Measurements from ENCODE around the gene PAN2. TPM values are rescaled to one million over a fixed set of nuclear protein-coding genes. Genes with fewer than 3 reads are reported as not detected.
"Not testable (repeated sequence)": the region's sequence is repeated elsewhere in the genome, so short reads cannot be mapped to it uniquely, and the experiment has no call there.

PAN2 gene
- total RNA-seq, 1 experiment from 2014 or later = 35.4 TPM

- no peak for TF ChIP-seq CTCF (conservative IDR thresholded peaks at IDR 0.05)
- Mint-ChIP-seq H3K27ac (no peak overlapping the region), H3K27me3 (ENCODE audit: low read depth) (no peaks in the 10 kb centered on the region), H3K4me3 (no peak overlapping the region), H3K36me3 (ENCODE audit: insufficient read depth in 1 of 3, low read depth in 3 of 3) (peaks cover 6 to 57% (median 43%) of the 10 kb centered on the region in 3 experiments; a peak in 6 of 7 replicates), H3K4me1 (no peaks in the 10 kb centered on the region), H3K9me3 (no peaks in the 10 kb centered on the region)
- Histone ChIP-seq H3K56ac (ENCODE audit: insufficient read length, low read depth, low read length) (no peak overlapping the region), H3K9ac (ENCODE audit: extremely low read depth, insufficient read length, low read length) (no peak overlapping the region), H4K20me1 (ENCODE audit: control insufficient read depth, insufficient read depth, insufficient read length) (no peaks in the 10 kb centered on the region), H3K4me2 (ENCODE audit: insufficient read depth, insufficient read length, low read length) (no peak overlapping the region), H3K79me2 (ENCODE audit: insufficient read depth, low read length) (no peaks in the 10 kb centered on the region), H3K14ac (ENCODE audit: insufficient read depth, low read length) (no peak overlapping the region), H3K18ac (ENCODE audit: insufficient read length, low read depth, low read length) (no peak overlapping the region), H3K4me1 (ENCODE audit: insufficient read depth, low read length) (no peaks in the 10 kb centered on the region), H4K5ac (ENCODE audit: insufficient read length, low read depth, low read length) (no peak overlapping the region), H4K91ac (ENCODE audit: insufficient read length, low read depth, low read length) (no peak overlapping the region), H3K9me3 (ENCODE audit: control insufficient read depth, low read depth, low read length) (no peaks in the 10 kb centered on the region), H4K8ac (replicated peaks; ENCODE audit: insufficient read length, low read depth, low read length) (no peak overlapping the region), H3K27ac (ENCODE audit: insufficient read length, low read depth, low read length) (no peak overlapping the region), H3K79me1 (ENCODE audit: insufficient read depth, low read depth, low read length, poor library complexity, severe bottlenecking) (no peaks in the 10 kb centered on the region), H2AK5ac (ENCODE audit: insufficient read length, low read length) (no peak overlapping the region), H2BK15ac (ENCODE audit: low read depth, low read length) (no peak overlapping the region), H3K23ac (ENCODE audit: insufficient read length, low read depth, low read length) (no peak overlapping the region), H2BK5ac (ENCODE audit: insufficient read length, low read length) (no peak overlapping the region), H2BK20ac (ENCODE audit: low read depth, low read length, poor library complexity, severe bottlenecking) (no peak overlapping the region), H3K4ac (ENCODE audit: low read depth, low read length) (no peak overlapping the region), H3T11ph (ENCODE audit: low read length) (no peak overlapping the region), H2AFZ (ENCODE audit: low read length) (no peak overlapping the region), H3K23me2 (ENCODE audit: insufficient read length, low read depth, low read length, poor library complexity, severe bottlenecking) (no peaks in the 10 kb centered on the region), H2BK120ac (ENCODE audit: low read depth, low read length, poor library complexity, severe bottlenecking) (no peak overlapping the region), H3K27me3 (ENCODE audit: insufficient read depth, low read length) (no peaks in the 10 kb centered on the region), H2BK12ac (ENCODE audit: insufficient read length, low read depth, low read length) (no peak overlapping the region)
- no CpG with 5 or more reads among the region's 6 CpGs for whole genome bisulfite sequencing (ENCODE audit: extremely low coverage, insufficient read length, low lambda C conversion rate)
- no peak for DNase-seq
Measured at GRCh38 chr12:56324206-56324605, 9.6 kb downstream of the PAN2 start.

- H3K9me3 Mint-ChIP-seq; H3K79me1 ChIP-seq (ENCODE audit: insufficient read depth, low read depth, low read length, poor library complexity, severe bottlenecking); H3K9me3 ChIP-seq (ENCODE audit: control insufficient read depth, low read depth, low read length); H3T11ph ChIP-seq (ENCODE audit: low read length); H2AK5ac ChIP-seq (ENCODE audit: insufficient read length, low read length); H3K14ac ChIP-seq (ENCODE audit: insufficient read depth, low read length); H4K8ac ChIP-seq (replicated peaks; ENCODE audit: insufficient read length, low read depth, low read length); H3K27ac Mint-ChIP-seq; H3K56ac ChIP-seq (ENCODE audit: insufficient read length, low read depth, low read length); H2BK5ac ChIP-seq (ENCODE audit: insufficient read length, low read length); H3K23ac ChIP-seq (ENCODE audit: insufficient read length, low read depth, low read length); H3K4me2 ChIP-seq (ENCODE audit: insufficient read depth, insufficient read length, low read length); H3K27me3 ChIP-seq (ENCODE audit: insufficient read depth, low read length); H2AFZ ChIP-seq (ENCODE audit: low read length); DNase-seq; H2BK12ac ChIP-seq (ENCODE audit: insufficient read length, low read depth, low read length); H4K91ac ChIP-seq (ENCODE audit: insufficient read length, low read depth, low read length); H3K4ac ChIP-seq (ENCODE audit: low read depth, low read length); H3K4me3 Mint-ChIP-seq; H3K4me1 Mint-ChIP-seq; H3K27me3 Mint-ChIP-seq (ENCODE audit: low read depth); H4K20me1 ChIP-seq (ENCODE audit: control insufficient read depth, insufficient read depth, insufficient read length); H3K18ac ChIP-seq (ENCODE audit: insufficient read length, low read depth, low read length); H3K4me1 ChIP-seq (ENCODE audit: insufficient read depth, low read length); H3K23me2 ChIP-seq (ENCODE audit: insufficient read length, low read depth, low read length, poor library complexity, severe bottlenecking); H3K9ac ChIP-seq (ENCODE audit: extremely low read depth, insufficient read length, low read length); H3K79me2 ChIP-seq (ENCODE audit: insufficient read depth, low read length); H3K27ac ChIP-seq (ENCODE audit: insufficient read length, low read depth, low read length); H4K5ac ChIP-seq (ENCODE audit: insufficient read length, low read depth, low read length); H2BK15ac ChIP-seq (ENCODE audit: low read depth, low read length); H2BK120ac ChIP-seq (ENCODE audit: low read depth, low read length, poor library complexity, severe bottlenecking); H2BK20ac ChIP-seq (ENCODE audit: low read depth, low read length, poor library complexity, severe bottlenecking): not testable (repeated sequence)
- peaks cover 6 to 48% (median 39%) of the 10 kb centered on the region in 3 experiments; a peak in 6 of 7 replicates for H3K36me3 Mint-ChIP-seq (ENCODE audit: insufficient read depth in 1 of 3, low read depth in 3 of 3)
- no CpG with 5 or more reads among the region's 8 CpGs for WGBS (ENCODE audit: extremely low coverage, insufficient read length, low lambda C conversion rate)
Measured at GRCh38 chr12:56321610-56322009, 12.2 kb downstream of the PAN2 start.

Measured in H9 (cell line).